Stimulated activated effector memory CD8-positive, alpha-beta T cell treated with anti-CD3 and anti-CD28 coated beads, Interleukin-12 subunit alpha, Interleukin-12 subunit beta, amount 100 ng/mL, for 72 hours (primary cell): Measurements from ENCODE around the gene IFT80.

Source experiments
- ATAC-seq: fragments of 150-1000 bp; cut with Tn5 transposase; 2 replicates; pipeline ENCODE4 v1.10.0; 2021
- DNase-seq, 2 donors: peaks; one replicate each; pipeline ENCODE4 v3.0.0; 2021 to 2022; ENCODE audit warnings: low spot score in 2 of 2
- H3K27ac Mint-ChIP-seq: one replicate; pipeline ENCODE4 v1.8.0; 2022; ENCODE audit warnings: mild to moderate bottlenecking, mixed read lengths
- H3K36me3 Mint-ChIP-seq: one replicate; pipeline ENCODE4 v1.8.0; 2022; ENCODE audit warnings: mild to moderate bottlenecking, mixed read lengths
- H3K4me1 Mint-ChIP-seq: one replicate; pipeline ENCODE4 v1.8.0; 2022; ENCODE audit warnings: mixed read lengths
- H3K4me3 Mint-ChIP-seq: one replicate; pipeline ENCODE4 v1.8.0; 2022; ENCODE audit warnings: mild to moderate bottlenecking, mixed read lengths
- H3K9me3 Mint-ChIP-seq: one replicate; pipeline ENCODE4 v1.8.0; 2022; ENCODE audit warnings: mixed read lengths

IFT80 gene

GRCh38 chr3:160224256-160224655, 174.8 kb downstream of the IFT80 start:
- H3K36me3 Mint-ChIP-seq, result no peaks in the 10 kb centered on the region
- no peak overlapping the region for H3K4me3 Mint-ChIP-seq
- H3K27ac Mint-ChIP-seq, result no peak overlapping the region
- ATAC-seq, result no peak
- no peaks in the 10 kb centered on the region for H3K9me3 Mint-ChIP-seq
- peaks cover 13% of the 10 kb centered on the region for H3K4me1 Mint-ChIP-seq
- DNase-seq, result no peak

DNA sequence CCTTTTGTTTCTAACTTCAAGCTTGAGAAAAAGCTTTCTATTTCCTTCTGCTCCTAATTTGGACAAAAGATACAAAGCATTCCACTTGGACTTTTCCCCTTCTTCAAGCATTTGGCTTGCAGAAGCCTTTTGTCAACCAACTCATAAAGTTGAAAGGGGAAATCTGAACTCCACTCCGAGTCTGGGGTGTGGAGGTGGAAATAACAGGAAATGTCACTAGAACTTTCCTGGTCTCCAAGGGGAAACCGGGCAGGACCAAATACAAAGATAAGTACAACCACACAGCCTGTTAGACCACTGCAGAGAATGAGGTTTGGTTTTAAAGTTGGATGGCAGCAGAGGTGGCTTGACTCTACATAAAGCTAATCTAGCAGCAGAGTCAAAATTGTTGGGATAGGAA, 178.0 kb downstream of the IFT80 start:
- Mint-ChIP-seq H3K4me1 (peaks cover 6% of the 10 kb centered on the region), H3K4me3 (no peak overlapping the region), H3K36me3 (no peaks in the 10 kb centered on the region), H3K9me3 (no peaks in the 10 kb centered on the region), H3K27ac (no peak overlapping the region)
- DNase-seq (no peak), ATAC-seq (no peak)

DNA sequence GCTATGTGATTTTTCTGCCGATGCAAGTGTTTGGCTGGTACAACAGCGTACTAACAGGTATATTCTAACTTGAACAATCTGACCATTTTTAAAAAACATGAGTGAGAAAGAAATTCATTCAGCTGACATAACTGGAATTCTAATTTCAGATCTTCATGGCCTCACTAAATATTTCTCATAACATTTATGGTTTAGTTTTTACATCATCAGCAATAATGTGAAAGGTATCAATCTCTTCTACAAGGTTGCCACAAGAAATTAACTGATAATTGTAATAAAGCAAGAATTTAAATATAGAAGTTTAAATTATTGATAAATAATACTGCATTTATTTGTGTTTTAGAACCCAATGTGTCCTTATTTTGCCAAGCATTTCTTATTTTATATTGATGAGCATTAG, 179.0 kb downstream of the IFT80 start:
- Mint-ChIP-seq H3K36me3 (no peaks in the 10 kb centered on the region), H3K4me1 (peaks cover 4% of the 10 kb centered on the region), H3K27ac (no peak overlapping the region), H3K9me3 (no peaks in the 10 kb centered on the region), H3K4me3 (no peak overlapping the region)
- DNase-seq, result no peak
- ATAC-seq, result no peak

DNA sequence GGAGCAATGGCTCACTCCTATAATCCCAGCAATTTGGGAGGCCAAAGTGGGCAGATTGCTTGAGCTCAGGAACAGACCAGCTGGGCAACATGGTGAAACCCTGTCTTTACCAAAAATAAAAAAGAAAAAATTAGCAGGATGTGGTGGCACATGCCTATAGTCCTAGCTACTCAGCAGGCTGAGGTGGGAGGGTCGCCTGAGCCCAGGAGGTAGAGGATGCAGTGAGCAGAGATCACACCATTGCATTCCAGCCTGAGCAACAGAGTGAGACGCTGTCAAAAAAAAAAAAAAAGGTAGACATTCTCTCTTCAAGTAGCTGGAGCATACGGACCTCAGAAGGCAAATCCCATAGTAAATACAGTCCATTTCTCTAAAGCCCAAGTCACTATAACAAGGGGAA, 180.9 kb downstream of the IFT80 start:
- DNase-seq (no peak), ATAC-seq (no peak)
- no peaks in the 10 kb centered on the region for H3K36me3 Mint-ChIP-seq
- H3K9me3 Mint-ChIP-seq, result no peaks in the 10 kb centered on the region
- no peaks in the 10 kb centered on the region for H3K4me1 Mint-ChIP-seq
- H3K4me3 Mint-ChIP-seq, result no peak overlapping the region
- no peak overlapping the region for H3K27ac Mint-ChIP-seq

DNA sequence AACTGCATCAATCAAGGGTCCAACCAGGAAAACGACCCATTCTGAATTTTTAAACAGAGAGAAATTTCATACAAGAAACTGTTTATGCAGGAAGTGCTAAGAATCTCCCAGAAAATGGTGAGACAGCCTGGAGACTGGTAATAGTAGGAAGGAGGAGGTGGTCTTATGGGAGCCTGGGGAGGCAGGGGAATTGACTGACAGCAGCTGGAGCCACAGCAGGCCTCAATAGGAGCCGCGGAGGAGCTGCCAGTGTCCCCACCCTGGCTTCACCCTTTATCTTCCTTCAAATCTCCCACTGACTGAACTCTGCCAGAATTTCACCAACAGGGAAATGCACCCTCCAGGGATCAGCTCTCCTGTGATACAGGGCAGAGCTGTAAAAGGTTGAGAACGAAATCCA, 181.3 kb downstream of the IFT80 start:
- H3K9me3 Mint-ChIP-seq, result no peaks in the 10 kb centered on the region
- no peaks in the 10 kb centered on the region for H3K36me3 Mint-ChIP-seq
- H3K4me1 Mint-ChIP-seq, result no peaks in the 10 kb centered on the region
- ATAC-seq, result no peak
- no peak for DNase-seq
- no peak overlapping the region for H3K4me3 Mint-ChIP-seq
- no peak overlapping the region for H3K27ac Mint-ChIP-seq

DNA sequence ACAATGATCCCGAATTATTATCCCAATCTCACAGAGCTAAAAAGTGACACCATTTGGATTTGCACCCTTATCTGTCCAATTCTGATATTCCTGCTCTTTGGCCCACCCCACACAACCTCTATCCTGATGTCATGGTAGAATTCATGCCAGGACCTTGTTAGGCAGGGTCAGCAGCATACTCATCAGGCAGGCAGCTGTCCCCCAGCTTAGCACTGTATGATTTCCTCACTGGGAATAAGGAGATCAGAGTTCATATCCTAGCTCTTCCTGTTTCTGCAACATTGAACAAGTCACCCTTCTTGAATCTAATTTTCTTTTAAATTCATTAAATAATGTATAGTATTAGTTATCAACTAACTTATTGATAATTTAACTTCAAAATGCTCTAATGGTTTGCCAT, 185.8 kb downstream of the IFT80 start:
- ATAC-seq, result no peak

GRCh38 chr3:160210799-160211221, 188.2 kb downstream of the IFT80 start:
- Mint-ChIP-seq H3K4me3 (no peak overlapping the region), H3K4me1 (no peaks in the 10 kb centered on the region), H3K9me3 (no peaks in the 10 kb centered on the region), H3K36me3 (no peaks in the 10 kb centered on the region), H3K27ac (no peak overlapping the region)
- no peak for ATAC-seq
- DNase-seq, result peak in 1 of 2 donors; percentile 28

More for the DNA sequence above, 185.8 kb downstream of the IFT80 start:
- Mint-ChIP-seq H3K4me1 (no peaks in the 10 kb centered on the region), H3K36me3 (no peaks in the 10 kb centered on the region), H3K4me3 (no peak overlapping the region), H3K9me3 (no peaks in the 10 kb centered on the region), H3K27ac (no peak overlapping the region)
- DNase-seq, result no peak

DNA sequence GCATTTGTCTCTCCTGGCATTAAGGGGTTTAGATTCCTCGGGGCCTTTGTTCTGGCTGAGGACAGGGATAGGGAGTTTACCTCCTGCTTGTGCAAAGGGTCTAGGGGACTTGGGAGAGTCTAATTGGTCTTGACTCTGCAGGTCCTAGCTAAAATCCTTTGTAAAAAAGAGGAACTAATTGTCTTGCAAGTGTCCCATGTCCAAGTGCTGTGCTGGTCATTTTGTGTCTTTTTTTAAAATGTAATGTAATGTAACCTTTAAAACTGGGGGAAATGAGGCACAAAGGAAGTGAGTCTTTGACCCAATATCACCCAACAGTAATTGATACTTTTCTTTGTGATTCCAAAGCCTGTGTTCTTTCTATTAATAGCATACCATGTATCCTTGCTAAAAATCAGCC, 188.7 kb downstream of the IFT80 start:
- no peak for DNase-seq
- no peak overlapping the region for H3K4me3 Mint-ChIP-seq
- ATAC-seq, result no peak
- H3K4me1 Mint-ChIP-seq, result no peaks in the 10 kb centered on the region
- no peak overlapping the region for H3K27ac Mint-ChIP-seq
- no peaks in the 10 kb centered on the region for H3K36me3 Mint-ChIP-seq
- no peaks in the 10 kb centered on the region for H3K9me3 Mint-ChIP-seq
